SW 1271 (cell line): ENCODE results near the gene SMAP1.

ENCODE experiments used
- DNase-seq, 2 experiments: peaks; one replicate each; lab custom pipeline; 2025; lab: John Stamatoyannopoulos, UW

The SMAP1 gene

GRCh38 chr6:70900047-70900446 lies 232.4 kb downstream of the SMAP1 start:
- no peak for DNase-seq

GRCh38 chr6:70901324-70901723 lies 233.6 kb downstream of the SMAP1 start:
- DNase-seq = peak in 1 of 2 experiments; percentile 2

- DNase-seq = no peak
Observed at GRCh38 chr6:70903665-70904452, 236.2 kb downstream of the SMAP1 start.

- DNase-seq = no peak
Observed at GRCh38 chr6:70905742-70906141, 238.1 kb downstream of the SMAP1 start.
